ENCODE measurements around the gene IL18R1.

Gene IL18R1

GRCh38 chr2:102423368-102423767, 67.8 kb downstream of the IL18R1 start:
- Histone ChIP-seq H3K4me3 (ENCODE audit: low read depth, low read length) (no peak overlapping the region), H3K79me2 (no peaks in the 10 kb centered on the region), H3K9ac (no peak overlapping the region), H3K36me3 (ENCODE audit: control insufficient read depth, insufficient read depth, low read length) (no peaks in the 10 kb centered on the region), H3K9me3 (ENCODE audit: control insufficient read depth, low read length) (no peaks in the 10 kb centered on the region), H3K4me1 (no peaks in the 10 kb centered on the region), H2AFZ (no peak overlapping the region), H3K27ac (no peak overlapping the region), H3K27me3 (ENCODE audit: control insufficient read depth, insufficient read depth, low read length) (no peaks in the 10 kb centered on the region), H3K4me2 (ENCODE audit: low read length) (no peak overlapping the region)
- TF ChIP-seq CTCF (IDR thresholded peaks at IDR 0.05) = no peak

- no peak overlapping the region for H2AFZ ChIP-seq
- H3K27me3 ChIP-seq (ENCODE audit: control insufficient read depth, insufficient read depth, low read length) = no peaks in the 10 kb centered on the region
- no peak overlapping the region for H3K27ac ChIP-seq
- H3K4me3 ChIP-seq (ENCODE audit: low read depth, low read length) = no peak overlapping the region
- TF ChIP-seq CTCF (IDR thresholded peaks at IDR 0.05) = no peak
- H3K4me2 ChIP-seq (ENCODE audit: low read length) = no peak overlapping the region
- H3K9ac ChIP-seq = no peak overlapping the region
- H3K9me3 ChIP-seq (ENCODE audit: control insufficient read depth, low read length) = no peaks in the 10 kb centered on the region
- H3K4me1 ChIP-seq = no peaks in the 10 kb centered on the region
- no peaks in the 10 kb centered on the region for H3K79me2 ChIP-seq
- H3K36me3 ChIP-seq (ENCODE audit: control insufficient read depth, insufficient read depth, low read length) = no peaks in the 10 kb centered on the region
Observed at GRCh38 chr2:102424754-102425153, 69.2 kb downstream of the IL18R1 start.

GRCh38 chr2:102425441-102426132, 70.0 kb downstream of the IL18R1 start:
- Histone ChIP-seq H3K9ac (no peak overlapping the region), H3K27ac (no peak overlapping the region), H3K4me1 (no peaks in the 10 kb centered on the region), H3K9me3 (ENCODE audit: control insufficient read depth, low read length) (no peaks in the 10 kb centered on the region), H3K4me3 (ENCODE audit: low read depth, low read length) (no peak overlapping the region), H3K79me2 (no peaks in the 10 kb centered on the region), H3K36me3 (ENCODE audit: control insufficient read depth, insufficient read depth, low read length) (no peaks in the 10 kb centered on the region), H2AFZ (no peak overlapping the region), H3K4me2 (ENCODE audit: low read length) (no peak overlapping the region), H3K27me3 (ENCODE audit: control insufficient read depth, insufficient read depth, low read length) (no peaks in the 10 kb centered on the region)
- TF ChIP-seq CTCF (IDR thresholded peaks at IDR 0.05) = no peak

GRCh38 chr2:102427249-102427648, 71.7 kb downstream of the IL18R1 start:
- Histone ChIP-seq H3K9me3 (ENCODE audit: control insufficient read depth, low read length) (no peaks in the 10 kb centered on the region), H2AFZ (no peak overlapping the region), H3K4me1 (no peaks in the 10 kb centered on the region), H3K9ac (no peak overlapping the region), H3K27ac (no peak overlapping the region), H3K27me3 (ENCODE audit: control insufficient read depth, insufficient read depth, low read length) (no peaks in the 10 kb centered on the region), H3K36me3 (ENCODE audit: control insufficient read depth, insufficient read depth, low read length) (no peaks in the 10 kb centered on the region), H3K4me3 (ENCODE audit: low read depth, low read length) (no peak overlapping the region), H3K4me2 (ENCODE audit: low read length) (no peak overlapping the region), H3K79me2 (no peaks in the 10 kb centered on the region)
- TF ChIP-seq CTCF (IDR thresholded peaks at IDR 0.05) = no peak

- no peak for TF ChIP-seq CTCF (IDR thresholded peaks at IDR 0.05)
- Histone ChIP-seq H3K27ac (no peak overlapping the region), H3K9me3 (ENCODE audit: control insufficient read depth, low read length) (no peaks in the 10 kb centered on the region), H3K27me3 (ENCODE audit: control insufficient read depth, insufficient read depth, low read length) (no peaks in the 10 kb centered on the region), H2AFZ (no peak overlapping the region), H3K79me2 (no peaks in the 10 kb centered on the region), H3K36me3 (ENCODE audit: control insufficient read depth, insufficient read depth, low read length) (no peaks in the 10 kb centered on the region), H3K4me2 (ENCODE audit: low read length) (no peak overlapping the region), H3K9ac (no peak overlapping the region), H3K4me3 (ENCODE audit: low read depth, low read length) (no peak overlapping the region), H3K4me1 (no peaks in the 10 kb centered on the region)
Observed at GRCh38 chr2:102428573-102428972, 73.0 kb downstream of the IL18R1 start.
